Measurements from ENCODE around the gene TXNDC11. TPM values are rescaled to one million over a fixed set of nuclear protein-coding genes. Genes with fewer than 3 reads are reported as not detected.

TXNDC11 gene
- total RNA-seq, 6 experiments from 2014 or later, result 38.8 to 49.0 (median 44.4) TPM

DNA sequence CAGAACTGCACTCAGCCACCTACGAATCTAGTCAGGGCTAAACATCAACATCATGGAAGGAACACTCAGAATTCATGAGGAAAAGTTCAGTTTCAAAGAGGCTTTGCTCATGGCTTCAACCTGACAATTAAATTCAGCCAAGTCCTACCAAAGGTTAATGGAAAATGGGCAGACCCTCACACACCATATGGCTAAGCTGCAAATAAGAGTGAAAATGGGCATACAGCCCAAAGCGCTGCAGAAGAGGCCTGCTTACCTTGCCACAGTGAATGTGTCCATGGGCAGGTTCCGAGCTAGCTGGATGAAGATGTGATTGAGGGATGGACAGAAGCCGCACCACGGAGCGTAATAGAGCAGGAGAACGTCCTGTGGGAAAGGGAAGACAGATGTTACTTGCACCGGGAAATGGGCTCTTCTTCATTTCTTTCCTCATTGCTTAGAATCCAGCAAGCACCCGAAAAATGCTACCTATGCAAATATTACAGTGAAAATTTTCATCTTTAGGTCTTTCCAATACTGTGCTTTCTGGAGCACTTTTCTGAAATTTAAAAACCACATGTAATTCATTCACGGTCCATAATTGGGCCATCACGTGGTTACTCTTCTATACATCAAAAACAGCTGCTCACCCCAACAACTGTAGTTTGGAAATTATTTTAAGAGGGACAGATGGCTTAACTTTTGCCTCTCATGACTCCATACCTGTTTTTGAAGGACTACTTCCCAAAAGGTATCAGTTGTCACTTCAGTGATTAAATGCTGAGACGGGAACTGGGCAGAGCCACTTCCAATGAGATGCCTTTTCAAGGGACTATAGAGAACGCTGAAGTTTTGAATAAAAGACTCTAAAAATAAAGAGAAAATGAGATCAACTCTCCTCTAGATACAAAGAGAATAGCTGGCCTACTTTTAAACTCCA is 54.8 kb downstream of the TXNDC11 start:
- peaks cover 31% of the 10 kb centered on the region for H3K36me3 Mint-ChIP-seq (ENCODE audit: low read depth)
- no peaks in the 10 kb centered on the region for H3K9me3 Mint-ChIP-seq
- TF ChIP-seq, protein P1, sequence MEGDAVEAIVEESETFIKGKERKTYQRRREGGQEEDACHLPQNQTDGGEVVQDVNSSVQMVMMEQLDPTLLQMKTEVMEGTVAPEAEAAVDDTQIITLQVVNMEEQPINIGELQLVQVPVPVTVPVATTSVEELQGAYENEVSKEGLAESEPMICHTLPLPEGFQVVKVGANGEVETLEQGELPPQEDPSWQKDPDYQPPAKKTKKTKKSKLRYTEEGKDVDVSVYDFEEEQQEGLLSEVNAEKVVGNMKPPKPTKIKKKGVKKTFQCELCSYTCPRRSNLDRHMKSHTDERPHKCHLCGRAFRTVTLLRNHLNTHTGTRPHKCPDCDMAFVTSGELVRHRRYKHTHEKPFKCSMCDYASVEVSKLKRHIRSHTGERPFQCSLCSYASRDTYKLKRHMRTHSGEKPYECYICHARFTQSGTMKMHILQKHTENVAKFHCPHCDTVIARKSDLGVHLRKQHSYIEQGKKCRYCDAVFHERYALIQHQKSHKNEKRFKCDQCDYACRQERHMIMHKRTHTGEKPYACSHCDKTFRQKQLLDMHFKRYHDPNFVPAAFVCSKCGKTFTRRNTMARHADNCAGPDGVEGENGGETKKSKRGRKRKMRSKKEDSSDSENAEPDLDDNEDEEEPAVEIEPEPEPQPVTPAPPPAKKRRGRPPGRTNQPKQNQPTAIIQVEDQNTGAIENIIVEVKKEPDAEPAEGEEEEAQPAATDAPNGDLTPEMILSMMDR (IDR thresholded peaks at IDR 0.05), result no peak
- H3K4me3 Mint-ChIP-seq, result no peak overlapping the region
- DNase-seq, result no peak
- peaks cover 3% of the 10 kb centered on the region; the same call in 1 of the 2 replicates for H3K27me3 Mint-ChIP-seq (ENCODE audit: insufficient read depth)
- H3K4me1 Mint-ChIP-seq (ENCODE audit: low read depth), result peaks cover 50% of the 10 kb centered on the region
- H3K27ac Mint-ChIP-seq, result no peak overlapping the region

DNA sequence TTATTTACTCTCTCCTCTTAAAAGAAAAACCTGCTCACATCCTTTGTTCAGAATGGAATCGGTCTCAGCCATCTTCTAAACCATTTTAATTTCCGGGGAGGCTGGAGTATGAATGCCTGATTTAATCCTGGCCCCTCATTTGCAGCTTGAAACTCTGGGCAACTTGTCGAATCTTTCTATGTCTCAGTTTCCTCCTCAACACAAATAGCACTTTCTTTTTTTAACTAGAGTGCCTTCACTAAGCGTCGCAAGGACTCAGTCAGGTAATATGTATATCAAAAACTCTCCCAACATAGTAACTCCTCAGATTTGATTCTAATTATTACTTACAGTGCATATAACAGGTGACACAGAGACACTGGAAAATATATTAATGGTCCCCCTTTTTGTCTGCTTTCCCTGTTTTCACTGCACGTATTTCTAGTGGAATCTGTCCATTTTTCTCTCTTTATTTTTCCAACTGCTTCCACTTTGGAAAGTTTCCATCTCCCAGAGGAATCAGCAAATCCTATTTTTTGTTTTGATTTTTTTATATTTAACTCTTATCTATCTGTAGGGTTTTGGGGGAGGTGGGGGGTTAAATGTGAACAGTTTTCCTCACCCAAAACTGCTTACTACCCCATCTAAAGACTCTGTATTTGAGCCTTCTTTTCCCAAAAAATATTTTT is 55.8 kb downstream of the TXNDC11 start:
- H3K27me3 Mint-ChIP-seq (ENCODE audit: insufficient read depth), result peaks cover 3% of the 10 kb centered on the region; the same call in 1 of the 2 replicates
- H3K4me3 Mint-ChIP-seq, result no peak overlapping the region
- peak overlapping the region; percentile 20 for H3K27ac Mint-ChIP-seq
- DNase-seq, result no peak
- H3K36me3 Mint-ChIP-seq (ENCODE audit: low read depth), result peaks cover 31% of the 10 kb centered on the region
- H3K9me3 Mint-ChIP-seq, result no peaks in the 10 kb centered on the region
- peaks cover 60% of the 10 kb centered on the region for H3K4me1 Mint-ChIP-seq (ENCODE audit: low read depth)
- TF ChIP-seq, protein P1 (IDR thresholded peaks at IDR 0.05), result no peak

DNA sequence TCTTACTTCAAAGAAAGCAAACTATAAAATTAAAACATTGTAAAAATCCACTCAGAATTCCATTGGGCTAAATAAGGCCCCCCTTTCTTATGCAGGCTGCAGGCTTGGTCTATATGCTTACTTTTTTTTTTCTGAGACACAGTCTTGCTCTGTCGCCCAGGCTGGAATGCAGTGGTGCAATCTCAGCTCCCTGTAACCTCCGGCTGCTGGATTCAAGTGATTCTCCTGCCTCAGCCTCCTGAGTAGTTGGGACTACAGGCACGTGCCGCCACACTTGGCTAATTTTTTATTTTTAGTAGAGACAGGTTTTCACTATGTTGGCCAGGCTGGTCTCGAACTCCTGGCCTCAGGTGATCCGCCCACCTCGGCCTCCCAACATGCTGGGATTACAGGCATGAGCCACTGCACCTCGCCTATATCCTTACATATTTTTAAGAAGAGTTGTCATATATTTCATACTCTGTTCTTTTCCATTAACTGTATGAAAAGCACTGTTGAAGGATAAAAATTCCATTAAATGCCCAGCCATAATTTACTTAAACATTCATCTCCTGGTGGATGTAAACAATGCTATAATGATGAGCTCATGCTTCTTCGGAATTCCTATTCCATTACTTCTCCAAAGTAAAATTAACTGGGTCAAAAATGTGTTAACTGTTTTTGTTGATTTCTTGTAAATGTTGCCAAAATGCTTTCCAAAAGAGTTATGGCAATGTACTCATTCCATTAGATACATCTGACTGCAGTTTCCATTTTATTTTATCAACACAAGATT is 56.6 kb downstream of the TXNDC11 start:
- Mint-ChIP-seq H3K27ac (peak overlapping the region; percentile 20), H3K9me3 (no peaks in the 10 kb centered on the region), H3K4me3 (no peak overlapping the region), H3K36me3 (ENCODE audit: low read depth) (peaks cover 28% of the 10 kb centered on the region), H3K4me1 (ENCODE audit: low read depth) (peaks cover 63% of the 10 kb centered on the region), H3K27me3 (ENCODE audit: insufficient read depth) (peaks cover 3% of the 10 kb centered on the region; the same call in 1 of the 2 replicates)
- DNase-seq, result peak; percentile 41
- TF ChIP-seq, protein P1 (IDR thresholded peaks at IDR 0.05), result no peak

DNA sequence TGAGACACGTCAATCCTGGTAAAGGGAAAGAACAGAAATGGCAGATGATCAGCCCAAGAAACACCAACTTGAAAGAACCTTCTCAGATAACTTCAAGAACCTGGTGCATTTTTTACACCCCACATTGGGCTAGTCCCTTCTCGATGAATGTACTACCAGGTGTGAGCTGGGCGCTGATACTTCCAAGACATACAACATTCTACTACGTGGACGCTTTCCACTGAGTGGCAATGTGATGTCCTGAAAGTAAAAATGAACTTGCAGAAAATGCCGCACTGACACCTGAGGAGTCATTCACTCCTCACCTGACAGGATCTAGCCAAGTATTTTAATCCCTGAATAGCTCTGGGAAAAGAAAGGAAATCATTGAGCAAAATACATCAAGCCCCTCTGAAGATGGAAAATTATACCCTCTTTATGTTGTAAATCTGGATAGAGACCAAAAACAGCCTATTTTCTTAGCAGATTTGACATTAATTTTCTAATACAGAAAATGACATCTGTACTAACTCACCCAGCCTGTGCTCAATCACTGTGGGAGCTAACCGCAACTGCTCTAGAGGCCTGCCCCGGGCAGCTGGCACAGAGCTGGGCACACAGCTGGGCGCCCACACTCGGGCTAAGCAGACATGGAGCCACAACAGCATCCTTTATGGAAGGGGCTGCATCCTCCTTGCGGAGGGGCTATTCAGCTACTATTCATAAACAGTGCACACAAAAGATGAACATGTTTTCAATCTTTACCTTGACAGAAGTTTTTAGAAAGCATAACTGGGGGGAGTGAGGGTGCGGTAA is 58.2 kb downstream of the TXNDC11 start:
- Mint-ChIP-seq H3K4me3 (no peak overlapping the region), H3K27me3 (ENCODE audit: insufficient read depth) (peaks cover 3% of the 10 kb centered on the region; the same call in 1 of the 2 replicates), H3K9me3 (no peaks in the 10 kb centered on the region), H3K4me1 (ENCODE audit: low read depth) (peaks cover 61% of the 10 kb centered on the region), H3K27ac (no peak overlapping the region), H3K36me3 (ENCODE audit: low read depth) (peaks cover 27% of the 10 kb centered on the region)
- TF ChIP-seq, protein P1 (IDR thresholded peaks at IDR 0.05), result no peak
- DNase-seq, result no peak
